GM18868 (cell line): Measurements from ENCODE around the gene KNSTRN.

Experiments used
- ATAC-seq: cut with Tn5 transposase; IDR thresholded peaks from one replicate; pipeline ENCODE4 v1.9.1; 2021; ENCODE audit warnings: mild to moderate bottlenecking, moderate library complexity; ENCODE audit not compliant: unreplicated experiment

Gene KNSTRN

GRCh38 chr15:40365624-40366456 is 16.7 kb upstream of the KNSTRN start:
- no peak for ATAC-seq

- ATAC-seq: no peak
Observed at GRCh38 chr15:40366457-40367370, 15.8 kb upstream of the KNSTRN start.

GRCh38 chr15:40367371-40367685 is 15.2 kb upstream of the KNSTRN start:
- no peak for ATAC-seq

- peak; percentile 88 for ATAC-seq
Observed at GRCh38 chr15:40367686-40368611, 14.6 kb upstream of the KNSTRN start.

- no peak for ATAC-seq
Observed at GRCh38 chr15:40368719-40369473, 13.6 kb upstream of the KNSTRN start.

- ATAC-seq: no peak
Observed at GRCh38 chr15:40369474-40369869, 13.0 kb upstream of the KNSTRN start.

GRCh38 chr15:40369971-40370370 is 12.6 kb upstream of the KNSTRN start:
- ATAC-seq: no peak

GRCh38 chr15:40372981-40373380 is 9.5 kb upstream of the KNSTRN start:
- no peak for ATAC-seq

- no peak for ATAC-seq
Observed at GRCh38 chr15:40377606-40378005, 4.9 kb upstream of the KNSTRN start.

GRCh38 chr15:40379374-40379773 is 3.1 kb upstream of the KNSTRN start:
- no peak for ATAC-seq

GRCh38 chr15:40379853-40380252 is 2.7 kb upstream of the KNSTRN start:
- ATAC-seq: no peak

GRCh38 chr15:40380636-40381035 is 1.9 kb upstream of the KNSTRN start:
- ATAC-seq: no peak

GRCh38 chr15:40381818-40382529 is 547 bp upstream of the KNSTRN start:
- no peak for ATAC-seq

- ATAC-seq: no peak
Observed at GRCh38 chr15:40386480-40386879, 4.0 kb downstream of the KNSTRN start.

GRCh38 chr15:40388941-40389823 is 6.7 kb downstream of the KNSTRN start:
- no peak for ATAC-seq

- ATAC-seq: no peak
Observed at GRCh38 chr15:40389824-40390595, 7.5 kb downstream of the KNSTRN start.

GRCh38 chr15:40392986-40393948 is 10.7 kb downstream of the KNSTRN start:
- no peak for ATAC-seq
